Caco-2 (cell line): Measurements from ENCODE around the gene RANBP3. TPM values are rescaled to one million over a fixed set of nuclear protein-coding genes. Genes with fewer than 3 reads are reported as not detected.

ENCODE experiments used
- BruUV-seq: library from RNA; stranded (reverse); fragments of 400-500 nt; replicated peaks from 2 replicates; lab custom pipeline; 2021; lab: Mats Ljungman, UMichigan
- CTCF ChIA-PET: fragments of 300-600 bp; sonication (Branson Sonifier 250); formaldehyde crosslinking; loops from one replicate; lab custom pipeline; 2022; ENCODE audit warnings: antibody characterized with exemption; lab: Charles Lee
- POLR2A ChIA-PET: fragments of 300-600 bp; sonication (Branson Sonifier 250); formaldehyde crosslinking; loops from one replicate; lab custom pipeline; 2022; ENCODE audit warnings: antibody characterized with exemption; lab: Charles Lee
- DNase-seq, 2 experiments: peaks; one replicate each; pipeline versions ENCODE4 v3.0.0 to v3.0.0-alpha.2; 2020 to 2022
- H3K27me3 ChIP-seq: replicated peaks from 2 replicates; pipeline ENCODE4 v1.6.0; 2011; ENCODE audit warnings: low read length; ENCODE audit not compliant: control insufficient read depth, insufficient read depth
- H3K36me3 ChIP-seq: 2 replicates; pipeline ENCODE4 v1.5.1; 2011; ENCODE audit warnings: low read length; ENCODE audit not compliant: control insufficient read depth, insufficient read depth
- H3K4me1 ChIP-seq: fragments of 250-450 bp; sonication (Bioruptor Pico); 2 replicates; pipeline ENCODE4 v1.5.1; 2020; ENCODE audit warnings: mild to moderate bottlenecking
- H3K4me3 ChIP-seq: 2 replicates; pipeline ENCODE4 v1.5.1; 2011; ENCODE audit warnings: low read depth, mild to moderate bottlenecking, control low read depth, low read length
- H3K9me3 ChIP-seq: fragments of 250-450 bp; sonication (Bioruptor Pico); 2 replicates; pipeline ENCODE4 v1.5.1; 2020; ENCODE audit warnings: mild to moderate bottlenecking, moderate library complexity
- H3K27ac Mint-ChIP-seq: one replicate; pipeline ENCODE4 v1.8.0; 2022; ENCODE audit warnings: mixed read lengths; ENCODE audit not compliant: unreplicated experiment
- H3K27me3 Mint-ChIP-seq: one replicate; pipeline ENCODE4 v1.8.0; 2022; ENCODE audit warnings: mixed read lengths; ENCODE audit not compliant: insufficient read depth, unreplicated experiment
- H3K36me3 Mint-ChIP-seq: one replicate; pipeline ENCODE4 v1.8.0; 2022; ENCODE audit warnings: mild to moderate bottlenecking, mixed read lengths; ENCODE audit not compliant: insufficient read depth, unreplicated experiment
- H3K4me1 Mint-ChIP-seq: one replicate; pipeline ENCODE4 v1.8.0; 2022; ENCODE audit warnings: low read depth, mixed read lengths; ENCODE audit not compliant: unreplicated experiment
- H3K4me3 Mint-ChIP-seq: one replicate; pipeline ENCODE4 v1.8.0; 2022; ENCODE audit warnings: mild to moderate bottlenecking, moderate library complexity, mixed read lengths; ENCODE audit not compliant: unreplicated experiment
- H3K9me3 Mint-ChIP-seq: one replicate; pipeline ENCODE4 v1.8.0; 2022; ENCODE audit warnings: mixed read lengths; ENCODE audit not compliant: unreplicated experiment
- intact Hi-C: fragments of 100-400 bp; cut with micrococcal nuclease; formaldehyde crosslinking; loops from one replicate; pipeline ENCODE4 v1.10.0; 2022; ENCODE audit not compliant: unreplicated experiment
- total RNA-seq: library from RNA; stranded (reverse); gene quantifications from 2 replicates; pipeline ENCODE4 v1.2.3, GENCODE V29; 2022
- TF ChIP-seq, protein P1 (sequence below), 2 experiments: fragments of 200-600 bp in 1 of 2; IDR thresholded peaks; 1 replicate in 1 of 2; 2 replicates in 1 of 2; pipeline versions ENCODE4 v1.5.1 to v1.8.0; 2011 to 2022; ENCODE audit warnings: antibody characterized with exemption in 1 of 2, control low read depth in 1 of 2, inconsistent platforms in 1 of 2, low read depth in 1 of 2, low read length in 1 of 2, mild to moderate bottlenecking in 1 of 2, moderate library complexity in 1 of 2; ENCODE audit not compliant: insufficient read depth in 1 of 2, severe bottlenecking in 1 of 2, unreplicated experiment in 1 of 2

RANBP3 gene
- total RNA-seq, 1 experiment from 2014 or later, result 90.4 TPM

DNA sequence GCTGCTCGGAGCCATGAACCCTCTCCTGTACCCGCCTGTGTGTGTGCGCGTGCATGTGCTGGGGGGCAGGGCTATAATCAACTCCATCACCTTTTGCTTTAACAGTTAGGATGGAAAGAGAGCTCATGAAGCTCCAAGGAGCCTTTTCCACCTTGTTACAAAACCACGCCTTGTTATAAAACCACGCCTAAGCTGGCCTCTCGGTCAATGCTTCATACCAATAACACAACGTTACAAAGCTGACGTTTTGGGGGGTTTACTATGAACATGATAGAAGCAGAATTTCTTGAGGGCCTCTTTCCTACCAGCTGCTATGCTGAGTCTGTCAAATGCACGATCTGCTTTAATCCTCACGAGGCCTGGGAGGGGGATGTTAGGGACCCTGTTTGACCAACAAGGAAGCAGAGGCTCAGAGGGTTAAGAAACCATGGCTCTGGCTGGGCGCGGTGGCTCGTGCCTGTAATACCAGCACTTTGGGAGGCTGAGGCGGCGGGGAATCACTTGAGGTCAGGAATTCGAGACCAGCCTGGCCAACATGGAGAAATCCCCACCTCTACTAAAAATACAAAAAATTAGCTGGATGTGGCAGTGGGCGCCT, 52.0 kb downstream of the RANBP3 start:
- DNase-seq, result no peak
- H3K9me3 Mint-ChIP-seq, result no peaks in the 10 kb centered on the region
- H3K27ac Mint-ChIP-seq, result no peak overlapping the region
- Histone ChIP-seq H3K9me3 (no peaks in the 10 kb centered on the region), H3K4me3 (no peak overlapping the region), H3K27me3 (no peaks in the 10 kb centered on the region), H3K36me3 (peaks cover 3% of the 10 kb centered on the region; the same call in 1 of the 2 replicates), H3K4me1 (no peaks in the 10 kb centered on the region)
- ChIA-PET POLR2A (no interaction called here), CTCF (no interaction called here)
- TF ChIP-seq, protein P1, sequence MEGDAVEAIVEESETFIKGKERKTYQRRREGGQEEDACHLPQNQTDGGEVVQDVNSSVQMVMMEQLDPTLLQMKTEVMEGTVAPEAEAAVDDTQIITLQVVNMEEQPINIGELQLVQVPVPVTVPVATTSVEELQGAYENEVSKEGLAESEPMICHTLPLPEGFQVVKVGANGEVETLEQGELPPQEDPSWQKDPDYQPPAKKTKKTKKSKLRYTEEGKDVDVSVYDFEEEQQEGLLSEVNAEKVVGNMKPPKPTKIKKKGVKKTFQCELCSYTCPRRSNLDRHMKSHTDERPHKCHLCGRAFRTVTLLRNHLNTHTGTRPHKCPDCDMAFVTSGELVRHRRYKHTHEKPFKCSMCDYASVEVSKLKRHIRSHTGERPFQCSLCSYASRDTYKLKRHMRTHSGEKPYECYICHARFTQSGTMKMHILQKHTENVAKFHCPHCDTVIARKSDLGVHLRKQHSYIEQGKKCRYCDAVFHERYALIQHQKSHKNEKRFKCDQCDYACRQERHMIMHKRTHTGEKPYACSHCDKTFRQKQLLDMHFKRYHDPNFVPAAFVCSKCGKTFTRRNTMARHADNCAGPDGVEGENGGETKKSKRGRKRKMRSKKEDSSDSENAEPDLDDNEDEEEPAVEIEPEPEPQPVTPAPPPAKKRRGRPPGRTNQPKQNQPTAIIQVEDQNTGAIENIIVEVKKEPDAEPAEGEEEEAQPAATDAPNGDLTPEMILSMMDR (IDR thresholded peaks at IDR 0.05; ENCODE audit: insufficient read depth in 1 of 2, low read depth in 1 of 2, low read length in 1 of 2, severe bottlenecking in 1 of 2, unreplicated experiment in 1 of 2), result no peak
- H3K4me3 Mint-ChIP-seq, result no peak overlapping the region
- peaks cover 67% of the 10 kb centered on the region for H3K36me3 Mint-ChIP-seq
- no peaks in the 10 kb centered on the region for H3K4me1 Mint-ChIP-seq
- no peaks in the 10 kb centered on the region for H3K27me3 Mint-ChIP-seq
- no TSS peak for BruUV-seq
- intact Hi-C loops, result no loop called here

DNA sequence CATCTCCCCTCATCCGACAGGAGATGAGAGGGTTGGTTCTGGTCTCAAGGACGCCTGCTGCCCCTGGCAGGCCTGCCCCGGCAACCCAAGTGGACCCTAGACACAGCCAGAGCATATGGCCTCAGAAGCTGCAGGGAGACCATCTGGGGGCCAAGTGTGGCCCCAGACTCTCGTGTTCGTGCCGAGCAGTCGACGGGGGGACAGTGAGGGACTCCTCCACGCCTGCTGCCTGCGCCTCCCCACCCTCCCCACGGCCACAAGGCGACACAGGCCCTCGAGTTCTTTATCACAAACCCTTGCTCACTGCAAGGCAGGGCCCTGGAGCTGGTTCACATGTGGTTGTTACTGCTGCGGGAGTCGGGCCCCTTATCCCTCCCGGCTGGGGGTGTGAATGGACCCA, 54.6 kb downstream of the RANBP3 start:
- Histone ChIP-seq H3K9me3 (no peaks in the 10 kb centered on the region), H3K36me3 (peaks cover 3% of the 10 kb centered on the region; the same call in 1 of the 2 replicates), H3K27me3 (no peaks in the 10 kb centered on the region), H3K4me3 (no peak overlapping the region), H3K4me1 (no peaks in the 10 kb centered on the region)
- Mint-ChIP-seq H3K4me3 (no peak overlapping the region), H3K36me3 (peaks cover 66% of the 10 kb centered on the region), H3K27ac (no peak overlapping the region), H3K4me1 (no peaks in the 10 kb centered on the region), H3K9me3 (no peaks in the 10 kb centered on the region), H3K27me3 (no peaks in the 10 kb centered on the region)
- TF ChIP-seq, protein P1 (IDR thresholded peaks at IDR 0.05; ENCODE audit: insufficient read depth in 1 of 2, low read depth in 1 of 2, low read length in 1 of 2, severe bottlenecking in 1 of 2, unreplicated experiment in 1 of 2), result no peak
- POLR2A ChIA-PET, result no interaction called here
- CTCF ChIA-PET, result no interaction called here
- intact Hi-C loops, result no loop called here
- DNase-seq, result no peak
- no TSS peak for BruUV-seq

DNA sequence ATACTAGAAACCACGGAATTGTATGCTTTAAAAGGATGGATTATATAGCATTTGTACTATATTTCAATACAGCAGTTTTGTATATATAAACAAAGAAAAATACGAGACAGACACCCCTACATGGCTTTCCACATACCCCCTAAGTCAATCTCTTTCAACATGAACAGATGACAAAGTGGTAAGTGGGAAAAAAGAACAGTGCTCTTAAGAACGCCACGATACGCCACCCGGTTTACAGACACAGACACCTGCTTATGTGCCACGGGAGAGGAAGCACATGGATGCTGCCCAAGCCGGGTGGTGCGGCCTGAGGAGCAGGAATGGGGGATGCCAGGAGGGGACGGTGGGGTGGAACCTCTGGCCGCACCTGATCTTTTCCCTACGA, 55.8 kb downstream of the RANBP3 start:
- ChIA-PET POLR2A (no interaction called here), CTCF (interaction anchor here (0.6 kb wide), 1 partner anchor 1419 kb away, joined by 3 read pairs; no protein-coding TSS in a partner anchor)
- Histone ChIP-seq H3K4me3 (no peak overlapping the region), H3K9me3 (no peaks in the 10 kb centered on the region), H3K36me3 (peaks cover 3% of the 10 kb centered on the region; the same call in 1 of the 2 replicates), H3K27me3 (no peaks in the 10 kb centered on the region), H3K4me1 (no peaks in the 10 kb centered on the region)
- Mint-ChIP-seq H3K4me1 (no peaks in the 10 kb centered on the region), H3K36me3 (peaks cover 60% of the 10 kb centered on the region), H3K27ac (no peak overlapping the region), H3K27me3 (no peaks in the 10 kb centered on the region), H3K4me3 (no peak overlapping the region), H3K9me3 (no peaks in the 10 kb centered on the region)
- no TSS peak for BruUV-seq
- intact Hi-C loops, result no loop called here
- DNase-seq, result no peak
- TF ChIP-seq, protein P1 (IDR thresholded peaks at IDR 0.05; ENCODE audit: insufficient read depth in 1 of 2, low read depth in 1 of 2, low read length in 1 of 2, severe bottlenecking in 1 of 2, unreplicated experiment in 1 of 2), result no peak
